A673 (cell line): ENCODE measurements around the gene GAL3ST2.

Experiments
- EZH2 ChIP-seq: fragments of 200-600 bp; sonication (generic); IDR thresholded peaks from 2 replicates; pipeline ENCODE4 v1.6.1; 2017; ENCODE audit warnings: borderline replicate concordance, low read depth, mild to moderate bottlenecking, mixed read lengths, antibody characterized with exemption, low read length; ENCODE audit not compliant: poor library complexity, severe bottlenecking
- TF ChIP-seq, protein P1 (sequence below): fragments of 300-800, 200-600 bp; sonication (generic); conservative IDR thresholded peaks from 2 replicates; pipeline ENCODE4 v1.5.1; 2017; ENCODE audit warnings: low read depth, mild to moderate bottlenecking, antibody characterized with exemption, low read length, moderate library complexity, mixed read lengths

DNA sequence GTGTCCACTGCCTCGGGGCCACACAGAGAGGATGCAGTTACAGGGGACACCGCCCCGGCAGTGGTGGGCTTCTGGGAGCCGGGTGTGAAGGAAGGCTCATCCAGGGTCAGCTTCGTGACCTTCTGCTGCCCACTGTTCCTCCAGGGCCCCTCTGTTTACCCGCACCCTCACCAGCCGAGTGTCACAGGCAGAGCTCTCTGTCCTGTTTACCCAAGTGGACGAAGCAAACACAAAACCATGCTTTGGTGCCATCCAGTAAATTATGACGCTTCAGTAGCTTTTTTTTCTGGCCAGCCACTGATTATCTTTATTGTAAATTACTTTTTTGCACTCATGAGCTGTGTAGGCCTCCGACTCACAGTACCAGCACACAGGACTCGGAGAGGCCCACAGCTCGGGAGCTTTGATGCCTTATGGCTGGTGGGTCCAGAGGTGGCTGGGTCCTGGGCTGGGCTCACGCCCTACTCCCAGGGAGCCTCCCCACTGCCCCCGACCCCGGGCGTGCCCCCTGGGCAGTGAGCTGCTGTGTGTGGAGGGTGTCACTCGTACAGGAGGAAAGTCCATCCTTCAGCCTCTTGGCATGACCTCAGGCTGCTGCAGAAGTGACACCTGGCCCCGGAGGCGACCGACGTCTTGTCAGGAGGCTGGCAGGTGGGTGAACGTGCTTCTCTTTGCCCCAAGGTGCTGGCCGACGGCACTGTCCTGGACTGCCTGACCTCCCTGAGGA lies 32.4 kb upstream of the GAL3ST2 start:
- TF ChIP-seq, protein P1, sequence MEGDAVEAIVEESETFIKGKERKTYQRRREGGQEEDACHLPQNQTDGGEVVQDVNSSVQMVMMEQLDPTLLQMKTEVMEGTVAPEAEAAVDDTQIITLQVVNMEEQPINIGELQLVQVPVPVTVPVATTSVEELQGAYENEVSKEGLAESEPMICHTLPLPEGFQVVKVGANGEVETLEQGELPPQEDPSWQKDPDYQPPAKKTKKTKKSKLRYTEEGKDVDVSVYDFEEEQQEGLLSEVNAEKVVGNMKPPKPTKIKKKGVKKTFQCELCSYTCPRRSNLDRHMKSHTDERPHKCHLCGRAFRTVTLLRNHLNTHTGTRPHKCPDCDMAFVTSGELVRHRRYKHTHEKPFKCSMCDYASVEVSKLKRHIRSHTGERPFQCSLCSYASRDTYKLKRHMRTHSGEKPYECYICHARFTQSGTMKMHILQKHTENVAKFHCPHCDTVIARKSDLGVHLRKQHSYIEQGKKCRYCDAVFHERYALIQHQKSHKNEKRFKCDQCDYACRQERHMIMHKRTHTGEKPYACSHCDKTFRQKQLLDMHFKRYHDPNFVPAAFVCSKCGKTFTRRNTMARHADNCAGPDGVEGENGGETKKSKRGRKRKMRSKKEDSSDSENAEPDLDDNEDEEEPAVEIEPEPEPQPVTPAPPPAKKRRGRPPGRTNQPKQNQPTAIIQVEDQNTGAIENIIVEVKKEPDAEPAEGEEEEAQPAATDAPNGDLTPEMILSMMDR: no peak
- TF ChIP-seq EZH2: no peak
